Activated naive CD4-positive, alpha-beta T cell treated with anti-CD3 and anti-CD28 coated beads, Interleukin-2, amount 50 U/mL, for 16 hours (primary cell): ENCODE measurements around the gene PRRT4.

Source experiments
- DNase-seq: peaks from one replicate; pipeline ENCODE4 v3.0.0-alpha.2; 2020

PRRT4 gene

GRCh38 chr7:128370491-128370890, 9.0 kb upstream of the PRRT4 start:
- no peak for DNase-seq

GRCh38 chr7:128366986-128367385, 5.5 kb upstream of the PRRT4 start:
- no peak for DNase-seq

- no peak for DNase-seq
Observed at GRCh38 chr7:128366300-128366699, 4.8 kb upstream of the PRRT4 start.

GRCh38 chr7:128365432-128365831, 3.9 kb upstream of the PRRT4 start:
- DNase-seq = no peak

GRCh38 chr7:128364166-128364870, 2.8 kb upstream of the PRRT4 start:
- DNase-seq = no peak

GRCh38 chr7:128363261-128363721, 1.8 kb upstream of the PRRT4 start:
- DNase-seq = no peak

- no peak for DNase-seq
Observed at GRCh38 chr7:128362670-128363069, 1.2 kb upstream of the PRRT4 start.

GRCh38 chr7:128360359-128360678, 1.2 kb downstream of the PRRT4 start:
- no peak for DNase-seq

GRCh38 chr7:128359939-128360338, 1.6 kb downstream of the PRRT4 start:
- DNase-seq = no peak

GRCh38 chr7:128359336-128359735, 2.2 kb downstream of the PRRT4 start:
- no peak for DNase-seq

GRCh38 chr7:128358233-128358632, 3.3 kb downstream of the PRRT4 start:
- DNase-seq = no peak

GRCh38 chr7:128357217-128357613, 4.3 kb downstream of the PRRT4 start:
- no peak for DNase-seq

- no peak for DNase-seq
Observed at GRCh38 chr7:128356546-128357216, 4.8 kb downstream of the PRRT4 start.

GRCh38 chr7:128353610-128354009, 7.9 kb downstream of the PRRT4 start:
- DNase-seq = no peak

- no peak for DNase-seq
Observed at GRCh38 chr7:128353189-128353588, 8.3 kb downstream of the PRRT4 start.

GRCh38 chr7:128352636-128353035, 8.9 kb downstream of the PRRT4 start:
- no peak for DNase-seq

GRCh38 chr7:128352153-128352537, 9.3 kb downstream of the PRRT4 start:
- DNase-seq = peak; percentile 46

- DNase-seq = peak; percentile 30
Observed at GRCh38 chr7:128351296-128352152, 10.0 kb downstream of the PRRT4 start.

- DNase-seq = no peak
Observed at GRCh38 chr7:128350708-128351295, 10.7 kb downstream of the PRRT4 start.

GRCh38 chr7:128349466-128349825, 12.0 kb downstream of the PRRT4 start:
- DNase-seq = no peak

GRCh38 chr7:128347647-128348097, 13.8 kb downstream of the PRRT4 start:
- DNase-seq = peak; percentile 57

- no peak for DNase-seq
Observed at GRCh38 chr7:128344431-128344774, 17.1 kb downstream of the PRRT4 start.
